ENCODE data around the gene MED15.
"Not testable (repeated sequence)": the region's sequence is repeated elsewhere in the genome, so short reads cannot be mapped to it uniquely, and the experiment has no call there.

MED15 gene

GRCh38 chr22:20537325-20537756 is 29.9 kb downstream of the MED15 start:
- CTCF ChIA-PET: interaction anchor here (0.7 to 1.5 kb wide), 3 partner anchors 15 to 25 kb away, joined by 3 read pairs; no protein-coding TSS in a partner anchor
- no peak for TF ChIP-seq CTCF (IDR thresholded peaks at IDR 0.05; ENCODE audit: control extremely low read depth, extremely low read depth, low read depth, missing control alignments)
- no peak for DNase-seq (ENCODE audit: extremely low spot score)
- POLR2A ChIA-PET: no interaction called here

GRCh38 chr22:20537983-20538382 is 30.6 kb downstream of the MED15 start:
- no peak for DNase-seq (ENCODE audit: extremely low spot score)
- ChIA-PET POLR2A (no interaction called here), CTCF (interaction anchor here (0.7 to 1.5 kb wide), 6 partner anchors 14 to 33 kb away, joined by 3 to 4 read pairs (median 3); no protein-coding TSS in a partner anchor)
- TF ChIP-seq CTCF (IDR thresholded peaks at IDR 0.05; ENCODE audit: control extremely low read depth, extremely low read depth, low read depth, missing control alignments): no peak

- CTCF ChIA-PET: interaction anchor here (1.1 to 1.4 kb wide), 3 partner anchors 19 to 32 kb away, joined by 3 to 4 read pairs (median 3); no protein-coding TSS in a partner anchor
- DNase-seq (ENCODE audit: extremely low spot score); POLR2A ChIA-PET: not testable (repeated sequence)
These were observed 31.5 kb downstream of the MED15 start for GRCh38 chr22:20538875-20539274.

GRCh38 chr22:20542055-20542454 is 34.6 kb downstream of the MED15 start:
- no peak for TF ChIP-seq CTCF (IDR thresholded peaks at IDR 0.05; ENCODE audit: control extremely low read depth, extremely low read depth, low read depth, missing control alignments)
- ChIA-PET CTCF (no interaction called here), POLR2A (no interaction called here)
- DNase-seq (ENCODE audit: extremely low spot score): no peak

GRCh38 chr22:20542736-20543135 is 35.3 kb downstream of the MED15 start:
- CTCF ChIA-PET: interaction anchor here (1.1 to 1.2 kb wide), 2 partner anchors 12 to 22 kb away, joined by 3 read pairs; no protein-coding TSS in a partner anchor
- no peak for TF ChIP-seq CTCF (IDR thresholded peaks at IDR 0.05; ENCODE audit: control extremely low read depth, extremely low read depth, low read depth, missing control alignments)
- POLR2A ChIA-PET: no interaction called here
- DNase-seq (ENCODE audit: extremely low spot score): no peak

- DNase-seq (ENCODE audit: extremely low spot score); CTCF ChIA-PET; POLR2A ChIA-PET: not testable (repeated sequence)
These were observed 37.9 kb downstream of the MED15 start for GRCh38 chr22:20545318-20545634.

- DNase-seq (ENCODE audit: extremely low spot score): no peak
- TF ChIP-seq CTCF (IDR thresholded peaks at IDR 0.05; ENCODE audit: control extremely low read depth, extremely low read depth, low read depth, missing control alignments): no peak
- ChIA-PET CTCF (interaction anchor here (12.5 kb wide), 1 partner anchor 18 kb away, joined by 100 read pairs; no protein-coding TSS in a partner anchor), POLR2A (no interaction called here)
These were observed 38.5 kb downstream of the MED15 start for GRCh38 chr22:20545681-20546521.

Measured in GM10248 (cell line).